Gastroesophageal sphincter (tissue), 4 donors: ENCODE results near the gene FABP1. TPM values are rescaled to one million over a fixed set of nuclear protein-coding genes. Genes with fewer than 3 reads are reported as not detected.

Source experiments
- ATAC-seq: fragments of 150-250 bp; one replicate; pipeline ENCODE4 v1.9.1; 2016; ENCODE audit warnings: mild to moderate bottlenecking, moderate library complexity
- H3K27ac ChIP-seq, 4 donors: fragments of 200-600 bp; sonication (generic) in 3 of 4; 1 replicate in 3 of 4; 2 replicates in 1 of 4; pipeline ENCODE4 v1.5.1; 2016 to 2019
- H3K27me3 ChIP-seq: fragments of 200-600 bp; sonication (generic); one replicate; pipeline ENCODE4 v1.5.1; 2019
- H3K36me3 ChIP-seq, 2 donors: fragments of 200-600 bp; sonication (generic); one replicate each; pipeline ENCODE4 v1.5.1; 2019; ENCODE audit warnings: control low read depth in 1 of 2
- H3K4me1 ChIP-seq, 3 donors: fragments of 200-600 bp; sonication (generic); 1 replicate in 2 of 3; 2 replicates in 1 of 3; pipeline ENCODE4 v1.5.1; 2016 to 2019; ENCODE audit warnings: control low read depth in 2 of 3
- H3K4me3 ChIP-seq, 2 donors: fragments of 200-600 bp; sonication (generic); one replicate each; pipeline ENCODE4 v1.5.1; 2019; ENCODE audit warnings: mild to moderate bottlenecking in 1 of 2, moderate library complexity in 1 of 2
- H3K9me3 ChIP-seq, 3 donors: fragments of 200-600 bp; sonication (generic); one replicate each; pipeline ENCODE4 v1.5.1; 2017 to 2019; ENCODE audit warnings: control low read depth in 2 of 3
- EP300 ChIP-seq: sonication (generic); formaldehyde crosslinking; IDR thresholded peaks from one replicate; pipeline ENCODE4 v1.6.1; 2017; ENCODE audit warnings: antibody characterized with exemption, mild to moderate bottlenecking
- POLR2A ChIP-seq, 2 donors: fragments of 450-650 bp; IDR thresholded peaks; one replicate each; pipeline ENCODE4 v1.6.1; 2017; ENCODE audit warnings: antibody characterized with exemption in 2 of 2, mild to moderate bottlenecking in 2 of 2, moderate library complexity in 1 of 2
- POLR2AphosphoS5 ChIP-seq: sonication (generic); formaldehyde crosslinking; IDR thresholded peaks from one replicate; pipeline ENCODE4 v1.6.1; 2017; ENCODE audit warnings: antibody characterized with exemption
- WGBS, 2 donors: methylation state at CpG; one replicate each; pipeline ENCODE4 v1.1.5; 2018; ENCODE audit warnings: low coverage in 1 of 2; 5-methylcytosine and 5-hydroxymethylcytosine counted together
- total RNA-seq, 4 donors: library from RNA; depleted of rRNA; stranded (reverse); fragments of >200 nt; gene quantifications; one replicate each; pipeline ENCODE4 v1.1.0, GENCODE V29; 2016
- TF ChIP-seq, protein P1 (sequence below), 4 experiments: fragments of 200-600 bp in 2 of 4; fragments of 450-650 bp in 2 of 4; sonication (generic) in 1 of 4; IDR thresholded peaks; one replicate each; pipeline ENCODE4 v1.5.1; 2017 to 2019; ENCODE audit warnings: antibody characterized with exemption in 4 of 4, mild to moderate bottlenecking in 2 of 4, moderate library complexity in 2 of 4

Gene FABP1
- total RNA-seq, 4 donors from 2014 or later, result not detected

DNA sequence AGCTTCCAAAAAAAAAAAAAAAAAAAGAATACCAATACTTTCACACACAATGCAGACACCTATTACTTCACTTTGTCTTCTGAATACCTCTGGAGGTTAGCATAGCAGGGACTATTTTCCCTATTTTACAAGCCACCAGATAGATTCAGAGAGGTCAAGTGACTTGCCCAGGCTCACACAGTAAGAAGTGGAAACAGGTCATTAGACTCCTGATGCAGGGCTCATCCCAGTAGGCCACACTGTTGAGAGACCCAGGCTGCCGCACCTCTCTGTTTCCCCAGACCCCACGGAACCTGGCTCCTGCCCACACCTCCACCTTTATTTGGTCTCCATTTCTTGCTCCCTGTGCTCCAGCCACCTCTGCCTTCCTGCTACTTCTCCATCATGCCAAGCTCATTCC is 40.8 kb downstream of the FABP1 start:
- H3K27ac ChIP-seq, result no peak overlapping the region
- WGBS, 2 donors, result 86 to 96% methylated on average over 2 of the region's 2 CpGs
- no peak for TF ChIP-seq POLR2AphosphoS5
- no peak for TF ChIP-seq EP300
- TF ChIP-seq, protein P1, sequence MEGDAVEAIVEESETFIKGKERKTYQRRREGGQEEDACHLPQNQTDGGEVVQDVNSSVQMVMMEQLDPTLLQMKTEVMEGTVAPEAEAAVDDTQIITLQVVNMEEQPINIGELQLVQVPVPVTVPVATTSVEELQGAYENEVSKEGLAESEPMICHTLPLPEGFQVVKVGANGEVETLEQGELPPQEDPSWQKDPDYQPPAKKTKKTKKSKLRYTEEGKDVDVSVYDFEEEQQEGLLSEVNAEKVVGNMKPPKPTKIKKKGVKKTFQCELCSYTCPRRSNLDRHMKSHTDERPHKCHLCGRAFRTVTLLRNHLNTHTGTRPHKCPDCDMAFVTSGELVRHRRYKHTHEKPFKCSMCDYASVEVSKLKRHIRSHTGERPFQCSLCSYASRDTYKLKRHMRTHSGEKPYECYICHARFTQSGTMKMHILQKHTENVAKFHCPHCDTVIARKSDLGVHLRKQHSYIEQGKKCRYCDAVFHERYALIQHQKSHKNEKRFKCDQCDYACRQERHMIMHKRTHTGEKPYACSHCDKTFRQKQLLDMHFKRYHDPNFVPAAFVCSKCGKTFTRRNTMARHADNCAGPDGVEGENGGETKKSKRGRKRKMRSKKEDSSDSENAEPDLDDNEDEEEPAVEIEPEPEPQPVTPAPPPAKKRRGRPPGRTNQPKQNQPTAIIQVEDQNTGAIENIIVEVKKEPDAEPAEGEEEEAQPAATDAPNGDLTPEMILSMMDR (IDR thresholded peaks at IDR 0.05), result no peak
- TF ChIP-seq POLR2A (IDR thresholded peaks at IDR 0.05), result no peak

GRCh38 chr2:88086401-88086800 is 41.5 kb downstream of the FABP1 start:
- WGBS, 2 donors, result 81 to 84% methylated on average over 6 to 8 of the region's 9 CpGs

More for the DNA sequence above, 40.8 kb downstream of the FABP1 start:
- ATAC-seq, result no peak
- H3K9me3 ChIP-seq, result no peaks in the 10 kb centered on the region
- H3K4me1 ChIP-seq, result no peaks in the 10 kb centered on the region
- H3K4me3 ChIP-seq, result no peak overlapping the region
- no peaks in the 10 kb centered on the region for H3K36me3 ChIP-seq
- H3K27me3 ChIP-seq, result no peaks in the 10 kb centered on the region

DNA sequence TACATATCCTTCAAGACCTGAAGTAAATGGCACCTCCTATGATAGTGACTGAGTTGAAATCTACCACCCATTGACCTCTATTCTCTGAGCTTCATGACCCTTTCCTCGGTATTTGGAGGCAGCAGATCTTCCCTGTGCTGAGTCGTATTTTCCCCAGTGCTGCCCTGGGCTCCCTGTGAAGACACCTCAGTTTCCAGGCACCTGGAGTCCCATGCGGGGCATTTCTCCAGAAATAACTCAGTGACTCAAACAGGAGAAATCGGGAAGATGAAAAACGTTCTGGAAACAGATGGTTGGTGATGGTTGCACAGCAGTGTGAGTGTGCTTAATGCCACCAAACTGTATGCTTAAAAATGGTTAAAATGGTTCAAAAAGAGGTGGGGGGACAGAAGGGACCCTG is 42.3 kb downstream of the FABP1 start:
- ATAC-seq, result no peak
- H3K9me3 ChIP-seq, result no peaks in the 10 kb centered on the region
- H3K27me3 ChIP-seq, result no peaks in the 10 kb centered on the region
- TF ChIP-seq EP300 (no peak), POLR2A (IDR thresholded peaks at IDR 0.05) (no peak), POLR2AphosphoS5 (no peak)
- TF ChIP-seq, protein P1 (IDR thresholded peaks at IDR 0.05), result no peak
- WGBS, 2 donors, result 80 to 86% methylated on average over 1 to 2 of the region's 5 CpGs
- H3K36me3 ChIP-seq, result no peaks in the 10 kb centered on the region
- H3K4me3 ChIP-seq, result no peak overlapping the region
- H3K4me1 ChIP-seq, result no peaks in the 10 kb centered on the region
- H3K27ac ChIP-seq, result no peak overlapping the region

More at GRCh38 chr2:88086401-88086800, 41.5 kb downstream of the FABP1 start:
- Histone ChIP-seq H3K27ac (no peak overlapping the region), H3K27me3 (no peaks in the 10 kb centered on the region), H3K36me3 (no peaks in the 10 kb centered on the region), H3K4me1 (no peaks in the 10 kb centered on the region), H3K9me3 (no peaks in the 10 kb centered on the region), H3K4me3 (no peak overlapping the region)
- ATAC-seq, result no peak
- TF ChIP-seq EP300 (no peak), POLR2A (IDR thresholded peaks at IDR 0.05) (no peak), POLR2AphosphoS5 (no peak)
- TF ChIP-seq, protein P1 (IDR thresholded peaks at IDR 0.05), result no peak

GRCh38 chr2:88085099-88085498 is 42.8 kb downstream of the FABP1 start:
- no peak for ATAC-seq
- H3K4me3 ChIP-seq, result no peak overlapping the region
- no peaks in the 10 kb centered on the region for H3K4me1 ChIP-seq
- 86% methylated on average over 1 of the region's 2 CpGs; no CpG with 5 or more reads in 1 of the 2 donors for WGBS, 2 donors
- H3K27me3 ChIP-seq, result no peaks in the 10 kb centered on the region
- H3K36me3 ChIP-seq, result no peaks in the 10 kb centered on the region
- TF ChIP-seq POLR2A (IDR thresholded peaks at IDR 0.05), result no peak
- TF ChIP-seq, protein P1 (IDR thresholded peaks at IDR 0.05), result no peak
- no peak for TF ChIP-seq EP300
- no peak for TF ChIP-seq POLR2AphosphoS5
- H3K9me3 ChIP-seq, result no peaks in the 10 kb centered on the region
- no peak overlapping the region for H3K27ac ChIP-seq

- no peak for TF ChIP-seq POLR2A (IDR thresholded peaks at IDR 0.05)
- TF ChIP-seq POLR2AphosphoS5, result no peak
- TF ChIP-seq, protein P1 (IDR thresholded peaks at IDR 0.05), result no peak
- no peak for TF ChIP-seq EP300
- ATAC-seq, result no peak
- no peaks in the 10 kb centered on the region for H3K36me3 ChIP-seq
- H3K4me1 ChIP-seq, result no peaks in the 10 kb centered on the region
- no CpG with 5 or more reads among the region's 1 CpG for WGBS, 2 donors
- no peaks in the 10 kb centered on the region for H3K27me3 ChIP-seq
- no peak overlapping the region for H3K4me3 ChIP-seq
- H3K9me3 ChIP-seq, result no peaks in the 10 kb centered on the region
- no peak overlapping the region for H3K27ac ChIP-seq
Measured at GRCh38 chr2:88082781-88083180, 45.1 kb downstream of the FABP1 start.
